HepG2 (cell line): ENCODE measurements around the gene RPS2. TPM values are rescaled to one million over a fixed set of nuclear protein-coding genes. Genes with fewer than 3 reads are reported as not detected.

Source experiments
- ARHGAP35 ChIP-seq: sonication (generic); formaldehyde crosslinking; IDR thresholded peaks from 2 replicates; pipeline ENCODE4 v1.9.0; 2022; ENCODE audit warnings: mild to moderate bottlenecking, inconsistent platforms, moderate library complexity, missing genetic modification reagents, borderline replicate concordance
- FOXK1 ChIP-seq: sonication (generic); formaldehyde crosslinking; IDR thresholded peaks from 2 replicates; pipeline ENCODE4 v1.4.0; 2020; ENCODE audit warnings: low read depth, missing genetic modification reagents, borderline replicate concordance
- SP2 ChIP-seq: sonication (generic); formaldehyde crosslinking; IDR thresholded peaks from 2 replicates; pipeline ENCODE4 v1.5.1; 2020; ENCODE audit warnings: mild to moderate bottlenecking, missing genetic modification reagents
- polyA plus RNA-seq, 8 experiments: library from polyadenylated mRNA; depleted of rRNA in 3 of 8; stranded (reverse) in 7 of 8; unstranded in 1 of 8; fragments of >200 nt; fragmentation: Illumina TruSeq in 4 of 8; extraction: Trizol in 4 of 8; gene quantifications; 2 replicates each; pipeline versions ENCODE4 v1.2.1 to v1.2.3, GENCODE V29; 2011 to 2016; ENCODE audit warnings: low read depth in 4 of 8, missing spikeins in 1 of 8, mixed read lengths in 1 of 8; ENCODE audit not compliant: insufficient read depth in 1 of 8
- total RNA-seq, 5 experiments: library from RNA; depleted of rRNA; stranded (reverse); fragments of >200 nt; fragmentation: Illumina TruSeq; extraction: Trizol; gene quantifications; 2 replicates each; pipeline ENCODE4 v1.2.3, GENCODE V29; 2016; ENCODE audit warnings: low read depth in 1 of 5
- TF ChIP-seq, protein P1 (sequence below): sonication (generic); formaldehyde crosslinking; conservative IDR thresholded peaks from 2 replicates; pipeline ENCODE4 v1.8.0; 2022; ENCODE audit warnings: low read depth, missing genetic modification reagents
- TF ChIP-seq, protein P2 (sequence below): conservative IDR thresholded peaks from 2 replicates; pipeline ENCODE4 v1.6.1; 2018; ENCODE audit warnings: missing genetic modification reagents
- TF ChIP-seq, protein P3 (sequence below): sonication (generic); formaldehyde crosslinking; IDR thresholded peaks from 2 replicates; pipeline ENCODE4 v1.5.1; 2020; ENCODE audit warnings: mild to moderate bottlenecking, missing genetic modification reagents, moderate library complexity
- TF ChIP-seq, protein P4 (sequence below): sonication (generic); formaldehyde crosslinking; IDR thresholded peaks from 2 replicates; pipeline ENCODE4 v1.4.0; 2020; ENCODE audit warnings: mild to moderate bottlenecking, missing genetic modification reagents

RPS2 gene
- total and polyA plus RNA-seq, 2 of the 13 experiments (the other 11 are each of a cell fraction or from before 2014, with no cell fraction given), result 1,908 to 4,514 TPM

DNA sequence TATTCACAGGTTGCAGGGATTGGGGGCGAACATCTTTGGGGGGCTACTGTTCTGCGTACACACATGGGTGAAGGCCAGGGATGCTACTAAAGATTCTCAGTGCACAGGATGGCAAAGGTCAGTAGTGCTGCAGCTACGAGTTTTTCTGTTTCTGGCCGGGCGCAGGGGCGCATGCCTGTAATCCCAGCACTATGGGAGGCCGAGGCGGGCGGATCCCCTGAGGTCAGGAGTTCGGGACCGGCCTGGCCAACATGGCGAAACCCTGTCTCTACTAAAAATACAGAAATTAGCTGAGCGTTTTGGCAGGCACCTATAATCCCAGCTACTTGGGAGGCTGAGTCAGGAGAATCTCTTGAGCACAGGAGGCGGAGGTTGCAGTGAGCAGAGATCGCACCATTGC, 48.9 kb upstream of the RPS2 start (continued):
- TF ChIP-seq, protein P1, sequence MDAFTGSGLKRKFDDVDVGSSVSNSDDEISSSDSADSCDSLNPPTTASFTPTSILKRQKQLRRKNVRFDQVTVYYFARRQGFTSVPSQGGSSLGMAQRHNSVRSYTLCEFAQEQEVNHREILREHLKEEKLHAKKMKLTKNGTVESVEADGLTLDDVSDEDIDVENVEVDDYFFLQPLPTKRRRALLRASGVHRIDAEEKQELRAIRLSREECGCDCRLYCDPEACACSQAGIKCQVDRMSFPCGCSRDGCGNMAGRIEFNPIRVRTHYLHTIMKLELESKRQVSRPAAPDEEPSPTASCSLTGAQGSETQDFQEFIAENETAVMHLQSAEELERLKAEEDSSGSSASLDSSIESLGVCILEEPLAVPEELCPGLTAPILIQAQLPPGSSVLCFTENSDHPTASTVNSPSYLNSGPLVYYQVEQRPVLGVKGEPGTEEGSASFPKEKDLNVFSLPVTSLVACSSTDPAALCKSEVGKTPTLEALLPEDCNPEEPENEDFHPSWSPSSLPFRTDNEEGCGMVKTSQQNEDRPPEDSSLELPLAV (CRISPR knock-in tag), result no peak
- TF ChIP-seq ARHGAP35, result no peak
- no peak for TF ChIP-seq FOXK1 (CRISPR knock-in tag)
- TF ChIP-seq, protein P2, sequence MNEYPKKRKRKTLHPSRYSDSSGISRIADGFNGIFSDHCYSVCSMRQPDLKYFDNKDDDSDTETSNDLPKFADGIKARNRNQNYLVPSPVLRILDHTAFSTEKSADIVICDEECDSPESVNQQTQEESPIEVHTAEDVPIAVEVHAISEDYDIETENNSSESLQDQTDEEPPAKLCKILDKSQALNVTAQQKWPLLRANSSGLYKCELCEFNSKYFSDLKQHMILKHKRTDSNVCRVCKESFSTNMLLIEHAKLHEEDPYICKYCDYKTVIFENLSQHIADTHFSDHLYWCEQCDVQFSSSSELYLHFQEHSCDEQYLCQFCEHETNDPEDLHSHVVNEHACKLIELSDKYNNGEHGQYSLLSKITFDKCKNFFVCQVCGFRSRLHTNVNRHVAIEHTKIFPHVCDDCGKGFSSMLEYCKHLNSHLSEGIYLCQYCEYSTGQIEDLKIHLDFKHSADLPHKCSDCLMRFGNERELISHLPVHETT (CRISPR knock-in tag), result no peak
- TF ChIP-seq, protein P3, sequence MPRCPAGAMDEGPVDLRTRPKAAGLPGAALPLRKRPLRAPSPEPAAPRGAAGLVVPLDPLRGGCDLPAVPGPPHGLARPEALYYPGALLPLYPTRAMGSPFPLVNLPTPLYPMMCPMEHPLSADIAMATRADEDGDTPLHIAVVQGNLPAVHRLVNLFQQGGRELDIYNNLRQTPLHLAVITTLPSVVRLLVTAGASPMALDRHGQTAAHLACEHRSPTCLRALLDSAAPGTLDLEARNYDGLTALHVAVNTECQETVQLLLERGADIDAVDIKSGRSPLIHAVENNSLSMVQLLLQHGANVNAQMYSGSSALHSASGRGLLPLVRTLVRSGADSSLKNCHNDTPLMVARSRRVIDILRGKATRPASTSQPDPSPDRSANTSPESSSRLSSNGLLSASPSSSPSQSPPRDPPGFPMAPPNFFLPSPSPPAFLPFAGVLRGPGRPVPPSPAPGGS (CRISPR knock-in tag), result no peak
- TF ChIP-seq, protein P4, sequence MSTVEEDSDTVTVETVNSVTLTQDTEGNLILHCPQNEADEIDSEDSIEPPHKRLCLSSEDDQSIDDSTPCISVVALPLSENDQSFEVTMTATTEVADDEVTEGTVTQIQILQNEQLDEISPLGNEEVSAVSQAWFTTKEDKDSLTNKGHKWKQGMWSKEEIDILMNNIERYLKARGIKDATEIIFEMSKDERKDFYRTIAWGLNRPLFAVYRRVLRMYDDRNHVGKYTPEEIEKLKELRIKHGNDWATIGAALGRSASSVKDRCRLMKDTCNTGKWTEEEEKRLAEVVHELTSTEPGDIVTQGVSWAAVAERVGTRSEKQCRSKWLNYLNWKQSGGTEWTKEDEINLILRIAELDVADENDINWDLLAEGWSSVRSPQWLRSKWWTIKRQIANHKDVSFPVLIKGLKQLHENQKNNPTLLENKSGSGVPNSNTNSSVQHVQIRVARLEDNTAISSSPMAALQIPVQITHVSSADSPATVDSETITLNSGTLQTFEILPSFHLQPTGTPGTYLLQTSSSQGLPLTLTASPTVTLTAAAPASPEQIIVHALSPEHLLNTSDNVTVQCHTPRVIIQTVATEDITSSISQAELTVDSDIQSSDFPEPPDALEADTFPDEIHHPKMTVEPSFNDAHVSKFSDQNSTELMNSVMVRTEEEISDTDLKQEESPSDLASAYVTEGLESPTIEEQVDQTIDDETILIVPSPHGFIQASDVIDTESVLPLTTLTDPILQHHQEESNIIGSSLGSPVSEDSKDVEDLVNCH, result no peak
- no peak for TF ChIP-seq SP2 (CRISPR knock-in tag)
